HepG2 (cell line): Measurements from ENCODE around the gene IL17A. TPM values are rescaled to one million over a fixed set of nuclear protein-coding genes. Genes with fewer than 3 reads are reported as not detected.

ENCODE experiments used
- ATAC-seq: fragments of 200-7000 bp; cut with Tn5 transposase; 3 replicates; pipeline ENCODE4 v1.9.1; 2020; ENCODE audit warnings: mild to moderate bottlenecking, moderate library complexity
- BruUV-seq: library from RNA; stranded (reverse); fragments of 400-500 nt; replicated peaks from 2 replicates; lab custom pipeline; 2021; lab: Mats Ljungman, UMichigan
- CTCF ChIA-PET: fragments of 300-600 bp; formaldehyde crosslinking; extraction: SDS; loops from one replicate; lab custom pipeline; 2021; ENCODE audit warnings: low total read pairs, inconsistent platforms, low intra/inter-chr PET ratio; lab: Yijun Ruan, JAX
- POLR2A ChIA-PET: fragments of 350-600 bp; sonication (Branson Sonifier 250); formaldehyde crosslinking; loops from one replicate; lab custom pipeline; 2020; ENCODE audit warnings: antibody characterized with exemption, inconsistent platforms; lab: Yijun Ruan, JAX
- DNase-seq: peaks from one replicate; pipeline ENCODE4 v3.0.0-alpha.2; 2015; ENCODE audit warnings: low spot score
- FAIRE-seq: peaks from 3 replicates; lab custom pipeline; 2011; peaks lifted over from hg19 to GRCh38; lab: Jason Lieb, UNC
- H2AFZ ChIP-seq: one replicate; pipeline ENCODE4 v1.6.1; 2011; ENCODE audit warnings: low read length, inconsistent platforms
- H3K27ac ChIP-seq: fragments of 300-600 bp; 3 replicates; pipeline ENCODE4 v1.8.0; 2011; ENCODE audit warnings: mixed run types, mild to moderate bottlenecking, mixed read lengths, low read length, inconsistent platforms; ENCODE audit not compliant: insufficient read depth; ENCODE audit errors: extremely low read length
- H3K27me3 ChIP-seq, 2 experiments: fragments of 200-600 bp in 1 of 2; 2 replicates in 1 of 2; 3 replicates in 1 of 2; pipeline versions ENCODE4 v1.6.0 to v1.8.0; 2011; ENCODE audit warnings: low read length in 2 of 2, mild to moderate bottlenecking in 2 of 2, moderate library complexity in 2 of 2, inconsistent platforms in 1 of 2; ENCODE audit not compliant: insufficient read depth in 2 of 2, control insufficient read depth in 1 of 2
- H3K36me3 ChIP-seq, 2 experiments: fragments of 200-600 bp in 1 of 2; replicated peaks in 1 of 2; 2 replicates in 1 of 2; 3 replicates in 1 of 2; pipeline versions ENCODE4 v1.5.1 to v1.8.0; 2011; ENCODE audit warnings: low read length in 2 of 2, inconsistent platforms in 1 of 2; ENCODE audit not compliant: insufficient read depth in 2 of 2, control insufficient read depth in 1 of 2
- H3K4me1 ChIP-seq: 2 replicates; pipeline ENCODE4 v1.5.1; 2012; ENCODE audit warnings: low read length, inconsistent platforms; ENCODE audit not compliant: insufficient read depth
- H3K4me2 ChIP-seq: 2 replicates; pipeline ENCODE4 v1.6.0; 2011; ENCODE audit warnings: low read depth, low read length, inconsistent platforms
- H3K4me3 ChIP-seq, 3 experiments: fragments of 200-600 bp in 1 of 3; sonication (generic), shearing (Covaris generic) in 1 of 3; replicated peaks in 1 of 3; 2 replicates each; pipeline ENCODE4 v1.5.1; 2011 to 2016; ENCODE audit warnings: low read length in 3 of 3, inconsistent platforms in 2 of 3, low read depth in 2 of 3, mild to moderate bottlenecking in 2 of 3, control low read depth in 1 of 3, mixed read lengths in 1 of 3; ENCODE audit not compliant: insufficient read depth in 1 of 3
- H3K79me2 ChIP-seq: one replicate; pipeline ENCODE4 v1.6.1; 2011; ENCODE audit warnings: low read length, inconsistent platforms; ENCODE audit not compliant: insufficient read depth
- H3K9ac ChIP-seq: 2 replicates; pipeline ENCODE4 v1.6.0; 2011; ENCODE audit warnings: mild to moderate bottlenecking, low read depth, low read length, inconsistent platforms; ENCODE audit not compliant: insufficient read depth
- H3K9me3 ChIP-seq: 2 replicates; pipeline ENCODE4 v1.5.1; 2012; ENCODE audit warnings: mild to moderate bottlenecking, low read length
- H4K20me1 ChIP-seq: 2 replicates; pipeline ENCODE4 v1.6.0; 2011; ENCODE audit warnings: inconsistent platforms, mild to moderate bottlenecking, low read length, moderate library complexity; ENCODE audit not compliant: insufficient read depth
- ATF7-NPFF ChIP-seq: sonication (generic); formaldehyde crosslinking; IDR thresholded peaks from 2 replicates; pipeline ENCODE4 v1.8.1; 2023; ENCODE audit warnings: mild to moderate bottlenecking, low read depth, missing genetic modification reagents, moderate library complexity
- CBX5 ChIP-seq: sonication (generic); formaldehyde crosslinking; IDR thresholded peaks from 2 replicates; pipeline ENCODE4 v1.4.0; 2020; ENCODE audit warnings: missing genetic modification reagents, borderline replicate concordance
- DNMT3B ChIP-seq: conservative IDR thresholded peaks from 2 replicates; pipeline ENCODE4 v1.6.1; 2016; ENCODE audit warnings: missing biosample characterization, control low read depth
- DPF2 ChIP-seq: sonication (generic); formaldehyde crosslinking; IDR thresholded peaks from 2 replicates; pipeline ENCODE4 v1.4.0; 2020; ENCODE audit warnings: mild to moderate bottlenecking, low read depth, missing genetic modification reagents, borderline replicate concordance
- STAG1 ChIP-seq: sonication (generic); formaldehyde crosslinking; IDR thresholded peaks from 2 replicates; pipeline ENCODE4 v1.4.0; 2020; ENCODE audit warnings: missing genetic modification reagents
- YEATS2 ChIP-seq: sonication (generic); formaldehyde crosslinking; IDR thresholded peaks from 2 replicates; pipeline ENCODE4 v1.4.0; 2020; ENCODE audit warnings: missing genetic modification reagents, borderline replicate concordance
- ZNF446 ChIP-seq: sonication (generic); formaldehyde crosslinking; IDR thresholded peaks from 2 replicates; pipeline ENCODE4 v1.5.0; 2020; ENCODE audit warnings: mild to moderate bottlenecking, missing genetic modification reagents
- ZNF484 ChIP-seq: sonication (generic); formaldehyde crosslinking; IDR thresholded peaks from 2 replicates; pipeline ENCODE4 v1.5.1; 2020; ENCODE audit warnings: mild to moderate bottlenecking, low read depth, missing genetic modification reagents, borderline replicate concordance
- WGBS: methylation state at CpG from one replicate; pipeline ENCODE4 v1.1.6; 2017; ENCODE audit warnings: low lambda C conversion rate; 5-methylcytosine and 5-hydroxymethylcytosine counted together
- in situ Hi-C: cut with HindIII; loops from 2 replicates; pipeline ENCODE4 v1.10.0; 2017; ENCODE audit warnings: low pct_unique_long_range_greater_than_20kb; ENCODE audit not compliant: extremely low pct_ligation_motif_present
- intact Hi-C: fragments of 100-400 bp; cut with micrococcal nuclease; formaldehyde crosslinking; loops from one replicate; pipeline ENCODE4 v1.10.0; 2022; ENCODE audit not compliant: unreplicated experiment
- polyA plus RNA-seq, 8 experiments: library from polyadenylated mRNA; depleted of rRNA in 3 of 8; stranded (reverse) in 7 of 8; unstranded in 1 of 8; fragments of >200 nt; fragmentation: Illumina TruSeq in 4 of 8; extraction: Trizol in 4 of 8; gene quantifications; 2 replicates each; pipeline versions ENCODE4 v1.2.1 to v1.2.3, GENCODE V29; 2011 to 2016; ENCODE audit warnings: low read depth in 4 of 8, missing spikeins in 1 of 8, mixed read lengths in 1 of 8; ENCODE audit not compliant: insufficient read depth in 1 of 8
- total RNA-seq, 5 experiments: library from RNA; depleted of rRNA; stranded (reverse); fragments of >200 nt; fragmentation: Illumina TruSeq; extraction: Trizol; gene quantifications; 2 replicates each; pipeline ENCODE4 v1.2.3, GENCODE V29; 2016; ENCODE audit warnings: low read depth in 1 of 5
- TF ChIP-seq, protein P1 (sequence below): sonication (generic); formaldehyde crosslinking; IDR thresholded peaks from 2 replicates; pipeline ENCODE4 v1.5.1; 2020; ENCODE audit warnings: missing genetic modification reagents, mild to moderate bottlenecking, borderline replicate concordance
- TF ChIP-seq, protein P2 (sequence below): sonication (generic); formaldehyde crosslinking; IDR thresholded peaks from 2 replicates; pipeline ENCODE4 v1.4.0; 2020; ENCODE audit warnings: low read depth, mild to moderate bottlenecking, missing genetic modification reagents

The IL17A gene
- total and polyA plus RNA-seq, 2 of the 13 experiments (the other 11 are each of a cell fraction or from before 2014, with no cell fraction given) = not detected

DNA sequence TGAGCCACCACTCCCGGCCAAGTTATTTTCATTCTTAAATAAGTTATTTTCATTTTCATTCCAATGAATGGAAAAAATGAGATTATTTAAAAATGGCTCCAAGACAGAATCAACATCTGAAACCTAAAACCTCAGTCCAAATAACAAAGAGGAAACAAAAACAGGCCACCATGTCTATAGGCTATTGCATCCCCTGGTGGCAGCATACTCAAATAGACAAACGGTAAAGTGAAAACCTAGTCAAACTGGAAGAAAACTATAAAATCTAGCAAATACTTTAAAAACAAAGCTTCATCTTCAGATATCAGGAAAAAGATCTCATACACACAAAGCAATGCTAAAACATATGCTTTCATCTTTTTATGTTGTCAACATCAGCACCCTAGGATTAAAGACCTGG is 20.9 kb downstream of the IL17A start:
- no peak overlapping the region for H3K4me2 ChIP-seq
- TF ChIP-seq STAG1 (CRISPR knock-in tag) (peak; percentile 29; the same call in 1 of the 2 replicates), ATF7-NPFF (CRISPR knock-in tag) (no peak)
- no peaks in the 10 kb centered on the region for H3K36me3 ChIP-seq
- no TSS peak for BruUV-seq
- in situ Hi-C loops = no loop called here
- no peaks in the 10 kb centered on the region for H3K9me3 ChIP-seq
- no peak overlapping the region for H3K4me3 ChIP-seq
- FAIRE-seq (no peak), ATAC-seq (no peak), DNase-seq (no peak)
- H3K9ac ChIP-seq = no peak overlapping the region
- no peaks in the 10 kb centered on the region for H3K79me2 ChIP-seq
- ChIA-PET POLR2A (no interaction called here), CTCF (no interaction called here)
- no peaks in the 10 kb centered on the region for H3K27me3 ChIP-seq
- H2AFZ ChIP-seq = no peak overlapping the region
- H3K4me1 ChIP-seq = no peaks in the 10 kb centered on the region
- 78% methylated on average over 2 of the region's 2 CpGs for WGBS
- H4K20me1 ChIP-seq = no peaks in the 10 kb centered on the region
- intact Hi-C loops = no loop called here
- no peak overlapping the region for H3K27ac ChIP-seq

DNA sequence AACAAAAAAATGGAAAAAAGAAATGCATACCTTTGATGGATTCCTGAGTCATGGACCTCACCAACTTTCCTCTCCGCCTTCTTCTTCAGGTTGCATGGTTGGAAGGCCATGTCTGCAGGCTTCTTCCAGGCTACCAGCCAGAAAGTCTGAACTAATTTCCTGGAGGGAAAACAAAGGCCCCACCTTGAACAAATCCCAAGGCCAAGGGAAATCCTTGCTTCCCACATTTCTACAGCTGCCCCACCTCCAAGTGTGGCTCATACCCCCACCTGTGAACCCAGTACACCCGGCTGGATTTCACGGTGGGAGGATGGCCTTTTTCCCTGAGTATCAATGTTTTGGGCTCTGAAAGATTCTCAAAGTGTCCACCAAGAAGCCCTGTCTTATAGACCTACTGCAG is 22.4 kb downstream of the IL17A start:
- H3K4me3 ChIP-seq = no peak overlapping the region
- no peaks in the 10 kb centered on the region for H4K20me1 ChIP-seq
- no peak for DNase-seq
- no peak for FAIRE-seq
- no peaks in the 10 kb centered on the region for H3K9me3 ChIP-seq
- H3K36me3 ChIP-seq = no peaks in the 10 kb centered on the region
- H3K27me3 ChIP-seq = peaks cover 0 to 7% of the 10 kb centered on the region in 2 experiments; a peak in 1 of 5 replicates
- ChIA-PET CTCF (no interaction called here), POLR2A (no interaction called here)
- WGBS = 69% methylated on average over 3 of the region's 3 CpGs
- H3K79me2 ChIP-seq = no peaks in the 10 kb centered on the region
- no peak for ATAC-seq
- no peak overlapping the region for H2AFZ ChIP-seq
- BruUV-seq = no TSS peak
- intact Hi-C loops (no loop called here), in situ Hi-C loops (no loop called here)
- H3K9ac ChIP-seq = no peak overlapping the region
- H3K4me1 ChIP-seq = no peaks in the 10 kb centered on the region
- no peak overlapping the region for H3K27ac ChIP-seq
- H3K4me2 ChIP-seq = no peak overlapping the region
- TF ChIP-seq, protein P1, sequence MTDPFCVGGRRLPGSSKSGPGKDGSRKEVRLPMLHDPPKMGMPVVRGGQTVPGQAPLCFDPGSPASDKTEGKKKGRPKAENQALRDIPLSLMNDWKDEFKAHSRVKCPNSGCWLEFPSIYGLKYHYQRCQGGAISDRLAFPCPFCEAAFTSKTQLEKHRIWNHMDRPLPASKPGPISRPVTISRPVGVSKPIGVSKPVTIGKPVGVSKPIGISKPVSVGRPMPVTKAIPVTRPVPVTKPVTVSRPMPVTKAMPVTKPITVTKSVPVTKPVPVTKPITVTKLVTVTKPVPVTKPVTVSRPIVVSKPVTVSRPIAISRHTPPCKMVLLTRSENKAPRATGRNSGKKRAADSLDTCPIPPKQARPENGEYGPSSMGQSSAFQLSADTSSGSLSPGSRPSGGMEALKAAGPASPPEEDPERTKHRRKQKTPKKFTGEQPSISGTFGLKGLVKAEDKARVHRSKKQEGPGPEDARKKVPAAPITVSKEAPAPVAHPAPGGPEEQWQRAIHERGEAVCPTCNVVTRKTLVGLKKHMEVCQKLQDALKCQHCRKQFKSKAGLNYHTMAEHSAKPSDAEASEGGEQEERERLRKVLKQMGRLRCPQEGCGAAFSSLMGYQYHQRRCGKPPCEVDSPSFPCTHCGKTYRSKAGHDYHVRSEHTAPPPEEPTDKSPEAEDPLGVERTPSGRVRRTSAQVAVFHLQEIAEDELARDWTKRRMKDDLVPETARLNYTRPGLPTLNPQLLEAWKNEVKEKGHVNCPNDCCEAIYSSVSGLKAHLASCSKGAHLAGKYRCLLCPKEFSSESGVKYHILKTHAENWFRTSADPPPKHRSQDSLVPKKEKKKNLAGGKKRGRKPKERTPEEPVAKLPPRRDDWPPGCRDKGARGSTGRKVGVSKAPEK (CRISPR knock-in tag) = no peak
- no peak for TF ChIP-seq CBX5 (CRISPR knock-in tag)
- TF ChIP-seq DNMT3B (CRISPR knock-in tag) = no peak
- no peak for TF ChIP-seq DPF2 (CRISPR knock-in tag)
- TF ChIP-seq, protein P2, sequence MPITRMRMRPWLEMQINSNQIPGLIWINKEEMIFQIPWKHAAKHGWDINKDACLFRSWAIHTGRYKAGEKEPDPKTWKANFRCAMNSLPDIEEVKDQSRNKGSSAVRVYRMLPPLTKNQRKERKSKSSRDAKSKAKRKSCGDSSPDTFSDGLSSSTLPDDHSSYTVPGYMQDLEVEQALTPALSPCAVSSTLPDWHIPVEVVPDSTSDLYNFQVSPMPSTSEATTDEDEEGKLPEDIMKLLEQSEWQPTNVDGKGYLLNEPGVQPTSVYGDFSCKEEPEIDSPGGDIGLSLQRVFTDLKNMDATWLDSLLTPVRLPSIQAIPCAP = no peak
- TF ChIP-seq ZNF446 (CRISPR knock-in tag) = no peak
- TF ChIP-seq ZNF484 (CRISPR knock-in tag) = no peak
- TF ChIP-seq YEATS2 (CRISPR knock-in tag) = no peak
